Ovary (tissue), 3 donors: ENCODE results near the gene DYDC1.

ENCODE experiments used
- POLR2A ChIP-seq: fragments of 450-650 bp; IDR thresholded peaks from one replicate; pipeline ENCODE4 v1.6.1; 2017; ENCODE audit warnings: antibody characterized with exemption, mild to moderate bottlenecking, moderate library complexity
- TF ChIP-seq, protein P1 (sequence below), 3 donors: fragments of 450-650 bp in 2 of 3; fragments of 200-600 bp in 1 of 3; IDR thresholded peaks; one replicate each; pipeline versions ENCODE4 v1.5.1 to v1.8.0; 2016 to 2022; ENCODE audit warnings: antibody characterized with exemption in 3 of 3, mild to moderate bottlenecking in 1 of 3
- donor health status: DM: no; HTN: no; CAD: no.

DNA sequence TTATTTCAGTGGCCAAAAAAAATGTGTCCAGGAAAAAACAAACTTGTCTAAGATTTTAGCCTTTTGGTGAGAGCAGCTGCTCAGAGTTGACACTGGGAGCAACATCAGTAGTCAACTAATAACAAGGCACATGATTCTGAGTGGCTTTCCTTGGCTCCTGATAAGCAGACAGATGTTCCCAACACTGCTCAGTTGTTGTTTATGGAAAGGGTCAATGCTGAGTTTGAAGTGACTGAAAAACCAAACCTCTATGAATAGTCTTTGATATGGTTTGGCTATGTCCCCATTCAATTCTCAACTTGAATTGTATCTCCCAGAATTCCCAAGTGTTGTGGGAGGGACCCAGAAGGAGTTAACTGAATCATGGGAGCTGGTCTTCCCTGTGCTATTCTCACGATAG lies 12.3 kb downstream of the DYDC1 start:
- TF ChIP-seq, protein P1, sequence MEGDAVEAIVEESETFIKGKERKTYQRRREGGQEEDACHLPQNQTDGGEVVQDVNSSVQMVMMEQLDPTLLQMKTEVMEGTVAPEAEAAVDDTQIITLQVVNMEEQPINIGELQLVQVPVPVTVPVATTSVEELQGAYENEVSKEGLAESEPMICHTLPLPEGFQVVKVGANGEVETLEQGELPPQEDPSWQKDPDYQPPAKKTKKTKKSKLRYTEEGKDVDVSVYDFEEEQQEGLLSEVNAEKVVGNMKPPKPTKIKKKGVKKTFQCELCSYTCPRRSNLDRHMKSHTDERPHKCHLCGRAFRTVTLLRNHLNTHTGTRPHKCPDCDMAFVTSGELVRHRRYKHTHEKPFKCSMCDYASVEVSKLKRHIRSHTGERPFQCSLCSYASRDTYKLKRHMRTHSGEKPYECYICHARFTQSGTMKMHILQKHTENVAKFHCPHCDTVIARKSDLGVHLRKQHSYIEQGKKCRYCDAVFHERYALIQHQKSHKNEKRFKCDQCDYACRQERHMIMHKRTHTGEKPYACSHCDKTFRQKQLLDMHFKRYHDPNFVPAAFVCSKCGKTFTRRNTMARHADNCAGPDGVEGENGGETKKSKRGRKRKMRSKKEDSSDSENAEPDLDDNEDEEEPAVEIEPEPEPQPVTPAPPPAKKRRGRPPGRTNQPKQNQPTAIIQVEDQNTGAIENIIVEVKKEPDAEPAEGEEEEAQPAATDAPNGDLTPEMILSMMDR (IDR thresholded peaks at IDR 0.05), result no peak
- no peak for TF ChIP-seq POLR2A
